ENCODE measurements around the gene SPATA2L.
"Not testable (repeated sequence)": the region's sequence is repeated elsewhere in the genome, so short reads cannot be mapped to it uniquely, and the experiment has no call there.

Gene SPATA2L

DNA sequence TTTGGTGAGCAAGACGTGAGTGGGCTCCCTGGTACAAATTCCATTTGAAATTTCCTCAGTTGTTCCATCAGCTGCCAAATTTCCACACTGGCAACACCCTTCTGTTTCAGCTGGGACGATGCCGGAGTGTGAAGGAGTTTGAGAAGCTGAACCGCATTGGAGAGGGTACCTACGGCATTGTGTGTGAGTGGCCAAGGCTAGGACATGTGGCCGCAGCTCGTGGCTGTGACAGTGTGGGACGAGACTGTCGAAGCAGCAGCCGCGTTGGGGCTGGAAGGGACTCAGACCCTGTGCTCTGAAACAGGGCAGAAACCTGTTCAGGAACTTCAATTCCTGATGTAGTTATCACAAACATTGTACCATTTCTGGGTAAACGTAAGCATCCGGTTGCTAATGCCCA, 12.4 kb downstream of the SPATA2L start:
- DNase-seq, result no peak

DNA sequence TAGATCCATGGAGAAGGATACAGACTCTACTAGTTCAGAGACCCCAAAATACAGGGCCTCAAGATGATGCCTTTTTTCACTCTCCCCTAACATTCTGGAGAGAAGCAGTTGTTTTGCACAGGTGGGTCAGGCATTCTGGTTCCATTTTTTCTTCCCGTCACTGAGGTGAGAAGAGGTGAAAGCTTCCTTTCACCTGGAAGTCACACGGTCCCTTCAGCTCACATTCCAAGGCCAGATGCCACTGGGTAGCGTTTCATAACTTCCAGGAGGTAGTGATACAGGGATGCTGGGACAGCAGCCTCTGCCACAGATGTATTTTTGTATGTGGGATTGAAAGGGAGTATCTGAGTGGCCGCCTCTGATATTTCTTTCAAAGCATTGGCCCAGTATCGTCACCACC, 13.1 kb downstream of the SPATA2L start:
- DNase-seq, result no peak

DNA sequence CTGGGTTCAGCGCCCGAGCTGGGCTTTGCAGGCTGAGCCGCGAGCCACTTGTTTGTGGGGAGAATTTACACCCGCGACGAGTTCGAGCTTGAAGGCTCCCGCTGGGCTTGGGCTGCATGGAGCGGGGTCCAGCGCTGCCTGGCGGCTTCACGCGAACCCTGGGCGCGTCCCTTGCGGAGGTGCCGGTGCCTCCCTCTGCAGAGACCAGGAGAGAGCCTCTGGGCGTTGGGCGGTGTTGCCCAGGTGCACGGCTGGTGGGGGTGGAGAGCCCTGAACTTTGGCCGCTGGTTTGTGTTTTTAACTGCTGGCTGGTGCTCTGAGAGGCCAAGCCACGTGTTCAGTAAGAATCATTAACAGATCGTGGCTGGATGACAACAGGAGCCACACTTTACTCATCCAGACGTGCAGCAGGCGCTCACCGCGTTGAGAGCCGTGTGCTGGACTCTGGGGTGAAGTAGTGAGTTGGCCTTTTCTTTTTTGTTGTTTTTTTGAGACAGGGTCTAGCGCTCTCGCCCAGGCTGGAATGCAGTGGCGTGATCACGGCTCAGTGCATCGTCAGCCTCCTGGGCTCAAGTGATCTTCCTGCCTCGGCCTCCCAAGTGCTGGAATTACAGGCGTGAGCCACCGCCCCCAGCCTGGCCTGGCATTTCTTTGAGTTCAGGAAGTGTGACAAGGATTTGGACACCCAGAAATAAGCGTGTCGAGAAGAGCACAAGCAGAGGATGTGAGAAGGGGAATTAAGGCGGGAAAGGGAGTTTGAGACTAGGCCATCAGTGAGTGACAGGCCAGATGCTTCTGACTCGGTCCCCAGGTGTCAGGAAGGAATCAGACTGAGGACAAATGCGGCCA, 14.2 kb downstream of the SPATA2L start:
- peak; percentile 73 for DNase-seq

DNA sequence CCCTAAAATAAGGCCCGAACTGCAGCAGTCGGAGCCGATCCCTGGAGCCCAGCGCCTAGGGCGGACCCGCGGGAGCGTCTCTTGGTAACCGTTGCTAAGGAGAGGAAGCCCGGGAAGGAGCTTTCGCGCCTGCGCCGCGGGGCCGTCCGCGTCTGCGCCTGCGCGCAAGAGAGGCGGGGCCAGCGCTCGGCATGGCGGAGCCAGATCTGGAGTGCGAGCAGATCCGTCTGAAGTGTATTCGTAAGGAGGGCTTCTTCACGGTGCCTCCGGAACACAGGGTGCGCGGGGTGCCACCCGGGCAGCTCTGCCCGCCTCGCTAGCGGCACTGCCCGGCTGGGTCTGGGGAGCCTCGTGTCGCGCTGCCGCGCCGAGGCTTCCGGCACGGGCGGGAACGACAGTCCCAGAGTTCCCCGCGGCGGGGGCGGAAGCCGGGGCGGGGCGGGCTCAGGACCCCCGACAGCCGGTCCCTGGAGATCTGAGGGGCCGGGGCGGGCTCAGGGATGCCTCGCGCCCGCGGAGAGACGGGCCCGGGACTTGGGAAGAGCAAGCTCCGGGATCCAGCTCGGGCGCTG, 14.9 kb downstream of the SPATA2L start, which contains the start of gene CDK10:
Gene CDK10 (plus strand): TSS at position 170 of the 572 bp plus-strand sequence. CDS start 22 bp downstream, at position 192.
- peak; percentile 98 for DNase-seq

DNA sequence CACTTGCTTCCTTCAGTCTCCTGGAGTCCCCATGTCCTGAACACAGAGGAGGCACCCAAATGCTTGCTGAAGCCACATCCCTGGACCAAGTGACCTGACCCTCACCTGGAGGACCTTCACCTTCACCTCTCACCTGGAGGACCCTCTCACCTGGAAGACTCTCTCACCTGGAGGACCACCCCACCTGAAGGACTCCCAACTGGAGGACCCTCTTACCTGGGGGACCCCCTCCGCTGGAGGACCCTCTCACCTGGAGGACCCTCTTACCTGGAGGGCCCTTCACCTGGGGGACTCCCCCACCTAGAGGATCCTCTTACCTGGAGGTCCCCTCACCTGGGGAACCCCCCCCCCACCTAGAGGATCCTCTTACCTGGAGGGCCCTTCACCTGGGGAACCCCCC, 15.6 kb downstream of the SPATA2L start:
- DNase-seq, result no peak

DNA sequence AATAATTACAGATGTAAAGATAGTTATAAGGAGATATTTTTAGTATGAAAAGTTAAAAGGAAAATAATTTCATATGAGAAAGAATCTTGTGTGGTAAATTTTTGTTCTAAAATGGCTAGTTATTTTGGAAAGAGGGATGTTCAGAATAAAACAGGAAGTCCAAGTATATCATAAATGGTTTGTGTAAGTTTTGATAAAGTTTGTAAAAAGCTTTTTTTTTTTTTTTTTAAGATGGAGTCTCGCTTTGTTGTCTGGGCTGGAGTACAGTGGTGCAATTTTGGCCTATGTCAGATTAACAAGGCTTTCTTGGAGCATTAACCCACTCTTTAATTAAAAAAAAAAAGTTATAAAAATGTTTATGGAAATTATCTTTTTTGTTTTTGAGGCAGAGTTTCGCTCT, 23.2 kb downstream of the SPATA2L start:
- no peak for DNase-seq

DNA sequence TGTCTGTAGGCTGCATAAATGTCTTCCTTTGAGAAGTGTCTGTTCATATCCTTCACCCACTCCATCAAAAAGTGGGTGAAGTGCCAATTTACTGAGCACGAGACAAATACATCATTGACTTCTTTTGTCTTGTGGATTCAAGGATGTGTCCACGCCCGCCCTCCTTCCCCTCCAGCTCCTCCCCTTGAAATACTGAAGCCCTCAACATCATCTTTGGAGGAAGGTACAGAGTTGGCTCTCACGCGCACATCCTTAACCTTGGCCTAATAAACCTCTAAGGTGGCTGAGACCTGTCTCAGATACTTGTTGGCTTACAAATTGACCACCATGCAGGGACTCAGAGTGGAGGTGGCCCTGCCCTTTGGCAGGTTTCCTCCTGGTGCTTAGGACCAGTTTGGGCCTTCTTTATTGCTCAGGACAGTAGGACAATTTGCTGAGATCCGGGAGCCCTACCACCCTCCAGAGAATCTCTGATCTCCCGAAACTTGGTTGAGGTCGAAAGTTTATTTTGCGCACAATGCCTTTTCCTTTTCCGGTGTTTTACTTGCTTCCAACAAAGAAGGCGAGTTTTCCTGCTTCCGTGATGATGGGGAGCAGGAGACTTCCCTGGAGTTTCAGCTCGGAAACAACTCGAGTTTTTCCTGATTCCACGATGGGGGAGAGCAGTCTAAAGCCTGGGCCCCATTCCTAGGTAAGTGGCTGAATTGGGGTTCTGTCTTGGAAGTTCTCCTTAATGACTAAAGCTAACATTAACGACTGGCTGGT, 29.1 kb downstream of the SPATA2L start:
- no peak for DNase-seq

DNA sequence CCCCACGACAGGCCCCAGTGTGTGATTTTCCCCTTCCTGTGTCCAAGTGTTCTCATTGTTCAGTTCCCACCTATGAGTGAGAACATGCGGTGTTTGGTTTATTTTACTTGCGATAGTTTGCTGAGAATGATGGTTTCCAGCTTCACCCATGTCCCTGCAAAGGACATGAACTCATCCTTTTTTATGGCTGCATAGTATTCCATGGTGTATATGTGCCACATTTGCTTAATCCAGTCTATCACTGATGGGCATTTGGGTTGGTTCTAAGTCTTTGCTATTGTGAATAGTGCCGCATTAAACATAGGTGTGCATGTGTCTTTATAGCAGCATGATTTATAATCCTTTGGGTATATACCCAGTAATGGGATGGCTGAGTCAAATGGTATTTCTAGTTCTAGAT, 29.9 kb downstream of the SPATA2L start:
- not testable (repeated sequence) for DNase-seq

DNA sequence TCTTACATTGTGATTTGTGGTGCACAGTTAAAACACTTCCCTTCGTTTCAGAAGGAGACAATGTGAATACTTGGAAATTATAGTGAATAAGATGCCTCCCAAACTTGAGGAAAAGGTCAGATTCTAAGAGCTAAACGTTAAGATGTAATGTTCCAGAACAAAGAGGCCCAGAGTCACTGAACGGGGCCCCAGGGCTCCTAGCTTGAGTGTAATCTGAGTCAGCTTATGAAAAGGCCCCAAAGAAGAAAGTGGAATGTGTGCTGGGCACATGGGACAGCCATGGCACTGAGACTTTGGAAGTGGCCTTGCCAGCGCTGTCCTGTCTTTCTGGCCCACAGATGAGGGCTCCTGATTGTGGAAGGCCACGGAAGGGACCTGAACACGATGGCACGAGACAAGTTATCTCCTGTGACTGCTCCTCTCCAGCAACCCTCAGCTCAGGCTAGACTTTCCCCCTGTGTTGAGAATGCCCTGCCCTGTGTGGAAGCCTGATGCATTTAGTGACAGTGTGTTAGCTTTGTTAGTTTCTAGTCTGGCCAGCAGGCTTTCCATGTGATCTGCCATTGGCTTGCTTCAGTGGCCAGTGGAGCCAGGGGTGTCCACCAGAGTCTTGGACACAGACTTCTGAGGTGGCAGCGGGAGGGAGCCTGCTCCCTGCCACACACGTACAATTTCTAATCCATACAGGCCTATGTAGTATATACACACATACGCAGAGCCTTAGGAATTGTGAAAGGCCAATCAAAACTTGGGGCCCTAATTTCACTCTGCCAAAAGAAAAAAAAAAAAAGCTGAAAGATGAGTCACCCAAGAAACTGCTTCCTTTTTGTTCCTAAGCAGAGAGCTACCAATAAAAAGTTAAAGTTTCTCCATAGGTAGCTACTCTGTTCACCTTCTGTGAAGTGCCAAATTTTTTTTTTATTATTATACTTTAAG, 30.7 kb downstream of the SPATA2L start:
- DNase-seq, result no peak

DNA sequence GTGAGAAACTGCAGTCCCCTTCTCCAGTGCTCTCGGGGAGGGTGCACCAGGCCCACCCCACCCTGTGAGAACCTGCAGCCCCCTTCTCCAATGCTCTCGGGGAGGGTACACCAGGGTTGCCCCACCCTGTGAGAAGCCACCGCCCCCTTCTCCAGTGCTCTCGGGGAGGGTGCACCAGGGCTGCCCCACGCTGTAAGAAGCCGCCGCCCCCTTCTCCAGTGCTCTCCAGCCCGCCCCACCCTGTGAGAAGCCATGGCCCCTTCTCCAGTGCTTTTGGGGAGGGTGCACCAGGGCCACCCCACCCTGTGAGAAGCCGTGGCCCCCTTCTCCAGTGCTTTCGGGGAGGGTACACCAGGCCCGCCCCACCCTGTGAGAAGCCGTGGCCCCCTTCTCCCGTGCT, 31.8 kb downstream of the SPATA2L start:
- DNase-seq, result no peak

DNA sequence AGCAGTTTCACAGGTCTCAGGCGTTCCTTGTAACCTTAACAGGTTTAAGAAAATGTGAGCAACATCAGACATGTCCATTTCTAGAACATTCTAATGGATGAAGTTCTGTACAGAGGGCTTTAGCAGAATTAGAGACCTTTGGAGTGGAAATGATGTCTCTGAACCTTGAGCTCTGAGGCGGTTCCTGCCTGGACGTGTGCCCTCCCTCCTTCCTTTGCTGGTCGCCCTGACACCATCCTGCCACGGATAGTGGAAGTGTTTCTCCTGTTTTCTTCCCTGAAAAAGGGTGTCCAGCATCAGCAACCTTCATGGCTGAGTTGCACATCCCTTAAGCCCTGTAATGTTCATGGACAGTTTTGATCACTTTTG, 32.7 kb downstream of the SPATA2L start:
- no peak for DNase-seq

DNA sequence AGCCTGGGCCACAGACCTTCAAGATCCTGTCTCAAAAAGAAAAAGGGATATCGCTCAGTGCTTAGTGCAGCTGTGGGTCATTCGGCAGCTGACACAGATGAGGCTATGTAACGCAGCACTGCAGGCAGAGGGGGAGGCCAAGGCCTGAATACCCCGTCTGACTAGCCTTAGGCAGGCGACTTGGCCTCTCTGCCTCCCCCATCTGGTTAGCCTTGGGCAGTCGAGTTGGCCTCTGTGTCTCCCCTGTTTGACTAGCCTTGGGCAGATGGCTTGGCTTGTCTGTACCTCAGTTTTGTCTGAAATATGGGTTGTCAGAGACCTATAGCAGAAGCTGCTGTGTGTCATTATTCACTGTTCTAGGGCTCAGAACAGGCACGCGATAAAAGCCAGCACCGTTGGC, 33.9 kb downstream of the SPATA2L start:
- no peak for DNase-seq

DNA sequence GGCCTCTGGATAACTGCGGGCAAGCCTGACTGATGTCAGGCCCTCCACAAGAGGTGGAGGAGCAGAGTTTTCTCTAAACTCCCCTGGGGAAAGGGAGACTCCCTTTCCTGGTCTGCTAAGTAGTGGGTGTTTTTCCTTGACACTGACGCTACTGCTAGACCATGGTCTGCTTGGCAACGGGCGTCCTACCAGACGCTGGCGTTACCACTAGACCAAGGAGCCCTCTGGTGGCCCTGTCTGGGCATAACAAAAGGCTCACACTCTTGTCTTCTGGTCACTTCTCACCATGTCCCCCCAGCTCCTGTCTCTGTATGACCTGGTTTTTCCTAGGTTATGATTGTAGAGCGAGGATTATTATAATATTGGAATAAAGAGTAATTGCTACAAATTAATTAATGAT, 34.5 kb downstream of the SPATA2L start:
- DNase-seq, result not testable (repeated sequence)

DNA sequence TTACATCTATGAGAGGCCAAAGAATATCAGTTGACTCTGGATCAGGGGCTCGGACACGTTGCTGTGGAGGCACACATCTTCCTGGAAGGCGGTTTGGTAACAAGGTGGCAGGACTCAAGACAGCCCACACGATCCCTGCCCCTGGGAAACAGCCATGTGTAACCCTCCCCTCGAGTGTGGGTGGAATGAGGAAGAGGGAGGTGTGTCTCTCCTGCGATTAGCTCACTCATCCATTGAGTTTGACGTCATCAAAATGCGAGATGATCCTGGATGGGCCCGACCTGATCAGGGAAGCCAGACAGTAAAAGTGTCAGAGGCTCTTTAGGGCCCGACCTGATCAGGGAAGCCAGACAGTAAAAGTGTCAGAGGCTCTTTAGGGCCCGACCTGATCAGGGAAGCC, 37.3 kb downstream of the SPATA2L start:
- not testable (repeated sequence) for DNase-seq

DNA sequence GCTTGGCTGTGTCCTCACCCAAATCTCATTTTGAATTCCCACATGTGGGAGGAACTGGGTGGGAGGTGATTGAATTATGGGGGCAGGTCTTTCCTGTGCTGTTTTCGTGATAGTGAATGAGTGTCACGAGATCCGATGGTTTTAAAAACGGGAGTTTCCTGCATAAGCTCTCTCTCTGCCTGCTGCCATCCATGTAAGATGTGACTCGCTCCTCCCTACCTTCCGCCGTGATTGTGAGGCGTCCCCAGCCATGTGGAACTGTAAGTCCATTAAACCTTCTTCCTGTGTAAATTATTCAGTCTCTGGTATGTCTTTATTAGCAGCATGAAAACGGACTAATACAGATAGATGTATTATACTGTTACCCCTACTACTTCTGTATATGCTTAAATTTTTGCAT, 40.3 kb downstream of the SPATA2L start:
- no peak for DNase-seq

DNA sequence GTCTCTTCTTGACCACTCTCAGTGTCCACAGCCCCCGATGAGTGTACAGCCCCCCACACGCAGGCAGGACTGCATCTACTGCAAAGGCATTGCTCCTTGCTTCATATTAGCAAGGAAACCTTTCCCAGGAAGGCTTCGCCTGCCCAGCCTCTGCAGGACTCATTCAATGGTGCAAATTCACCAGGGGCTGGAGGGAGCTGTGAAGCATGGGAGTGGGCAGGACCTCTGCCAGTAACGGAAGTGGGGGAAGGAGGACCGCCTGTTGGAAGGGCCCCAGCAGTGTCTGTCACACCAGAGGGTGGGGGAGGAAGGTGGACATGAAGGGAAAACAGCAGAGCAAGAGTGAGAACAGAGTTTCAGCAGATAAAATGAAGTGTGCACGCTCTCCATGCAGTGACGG, 41.4 kb downstream of the SPATA2L start:
- DNase-seq, result no peak

DNA sequence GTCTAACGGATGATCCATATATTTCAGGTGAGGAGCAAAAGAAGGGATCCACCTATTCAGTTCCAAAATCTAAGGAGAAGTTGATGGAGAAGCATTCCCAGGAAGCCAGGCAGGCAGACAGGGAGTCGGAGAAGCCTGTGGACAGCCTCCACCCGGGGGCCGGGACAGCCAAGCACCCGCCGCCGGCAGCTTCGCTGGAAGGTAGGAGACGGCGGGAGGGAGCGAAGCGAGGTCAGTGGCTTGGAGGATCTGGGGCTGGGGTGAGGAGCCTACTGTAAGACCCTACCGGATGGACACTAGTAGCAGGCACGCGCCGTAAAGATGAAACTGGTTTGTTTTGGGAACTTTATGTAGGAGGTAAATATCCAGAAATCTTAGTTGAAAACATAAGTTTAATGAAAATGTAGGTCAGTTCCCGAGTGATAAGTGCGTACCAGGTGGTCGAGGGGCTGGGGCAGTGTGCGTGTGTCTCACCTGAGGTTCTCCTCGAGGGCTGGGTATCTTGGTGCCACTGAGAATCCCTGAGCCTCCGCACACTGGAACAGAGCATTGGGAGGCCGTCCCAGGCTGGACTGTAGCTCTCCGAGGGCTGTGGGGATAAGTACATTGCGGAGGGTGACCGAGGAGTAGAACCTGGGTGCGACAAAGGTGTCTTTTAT, 43.2 kb downstream of the SPATA2L start:
- peak; percentile 74 for DNase-seq

DNA sequence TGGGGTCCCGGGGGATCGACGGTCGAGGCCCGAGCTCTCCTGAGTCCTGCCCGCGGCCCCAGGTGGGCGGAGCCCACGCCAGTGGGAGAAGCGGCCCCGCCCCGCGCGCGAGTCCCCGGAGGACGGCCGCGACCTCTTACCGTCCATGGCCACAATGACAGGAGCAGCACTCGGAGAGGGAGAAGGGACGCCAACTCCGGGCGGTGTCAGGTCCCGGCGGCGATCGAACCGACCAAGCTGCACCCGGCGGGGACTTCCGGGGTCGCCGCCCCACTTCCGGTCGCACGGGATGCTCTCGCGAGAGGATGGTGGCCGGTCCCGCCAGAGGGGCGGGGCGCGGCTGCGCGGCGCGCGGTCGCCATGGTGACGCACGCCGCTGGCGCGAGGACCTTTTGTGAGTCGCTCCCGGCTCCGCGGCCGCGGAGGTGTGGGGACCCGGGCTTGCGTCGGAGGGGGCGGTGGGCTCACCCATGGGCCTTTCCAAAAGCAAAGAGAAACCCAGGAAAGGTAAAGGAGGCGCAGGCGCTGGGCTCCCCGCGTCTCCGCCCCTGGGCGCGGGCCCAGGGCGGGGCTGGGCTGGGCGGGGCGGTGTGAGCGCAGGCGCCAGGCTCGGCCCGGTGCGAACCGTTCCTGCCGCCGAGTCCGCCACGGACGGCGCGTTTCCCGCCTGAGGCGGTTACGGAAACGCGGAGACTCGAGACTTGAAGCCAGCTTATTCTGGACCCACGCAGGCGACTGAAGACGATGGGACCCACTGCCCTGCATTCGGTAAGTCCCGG, 43.9 kb downstream of the SPATA2L start, which contains the start of the genes CHMP1A and SPATA33:
Gene CHMP1A (minus strand): TSS at position 267 of the 779 bp plus-strand sequence. CDS start 120 bp downstream, at position 147.
Gene SPATA33 (plus strand): TSS at position 395 of the 779 bp plus-strand sequence. CDS start 76 bp downstream, at position 471.
- peak; percentile 98 for DNase-seq

DNA sequence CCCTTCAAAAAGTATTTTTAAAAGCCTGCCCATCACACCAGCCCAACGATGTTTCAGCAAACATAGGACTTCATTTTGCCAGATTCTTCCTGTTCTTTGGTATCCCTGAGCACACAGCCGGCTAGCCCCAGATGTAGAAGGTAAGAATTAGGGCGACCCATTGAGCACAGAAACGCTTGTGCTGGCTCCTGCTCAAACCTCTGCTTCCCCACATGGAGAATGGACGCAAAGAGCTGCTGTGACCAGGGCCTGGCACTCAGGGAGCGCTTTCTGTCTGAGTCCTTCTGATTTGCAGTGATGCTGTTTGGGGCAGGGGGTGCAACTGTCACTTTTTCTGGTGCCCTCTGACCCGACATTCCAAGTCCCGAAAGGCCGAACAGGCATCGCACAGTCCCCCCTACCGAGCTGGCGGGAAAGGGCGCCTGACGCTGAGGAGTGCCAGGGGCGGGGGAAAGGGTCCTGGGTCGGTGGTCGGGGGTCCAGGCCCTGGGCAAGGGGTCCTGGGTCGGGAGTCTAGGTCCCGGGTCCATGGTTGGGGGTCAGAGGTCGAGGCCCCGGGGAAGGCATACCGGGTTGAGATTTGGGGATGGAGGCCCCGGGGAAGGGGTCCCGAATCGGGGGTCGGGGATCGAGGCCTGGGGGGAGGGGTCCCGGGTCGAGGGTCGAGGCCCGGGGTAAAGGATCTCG, 44.9 kb downstream of the SPATA2L start:
- DNase-seq, result no peak

DNA sequence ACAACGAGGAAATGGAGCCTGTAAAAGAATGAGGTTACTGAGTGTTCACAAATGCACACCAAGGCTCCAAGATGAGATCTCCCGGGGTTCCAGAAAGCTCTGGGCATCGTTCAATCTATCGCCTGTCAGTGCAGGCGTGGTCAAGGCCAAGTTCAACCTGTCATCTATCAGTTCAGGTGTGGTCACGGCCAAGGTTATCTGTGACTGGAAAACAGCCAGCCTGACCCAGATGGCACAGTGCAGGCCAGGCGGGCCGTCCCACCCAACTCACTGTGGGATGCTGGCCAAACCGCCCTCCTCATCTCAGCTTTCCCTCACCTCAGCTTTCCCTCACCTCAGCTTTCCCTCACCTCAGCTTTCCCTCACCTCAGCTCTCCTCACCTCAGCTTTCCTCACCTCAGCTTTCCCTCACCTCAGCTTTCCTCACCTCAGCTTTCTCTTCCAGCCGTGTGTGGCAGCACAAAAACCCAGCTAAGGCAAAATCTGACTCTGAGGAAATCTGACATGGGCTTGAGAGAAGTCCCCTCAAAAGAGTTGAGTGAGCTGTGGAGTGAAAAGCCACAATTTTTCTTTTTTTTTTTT, 46.4 kb downstream of the SPATA2L start:
- no peak for DNase-seq
